Measurements from ENCODE around the gene SELENOO.

- TF ChIP-seq POLR2A (IDR thresholded peaks at IDR 0.05): no peak
- no peak for TF ChIP-seq CTCF (IDR thresholded peaks at IDR 0.05)
These were observed 18.4 kb downstream of the SELENOO start for GRCh38 chr22:50218996-50219727.

All from Peyer's patch (tissue), 4 donors.